H1 (cell line): ENCODE measurements around the gene OBI1.

Experiments
- CEBPB ChIP-seq: IDR thresholded peaks from 2 replicates; pipeline ENCODE4 v1.6.1; 2012; ENCODE audit warnings: low read depth, low read length
- CHD2 ChIP-seq: IDR thresholded peaks from 2 replicates; pipeline ENCODE4 v1.6.1; 2012; ENCODE audit warnings: low read length, improper control_type of control experiment
- CTCF ChIP-seq, 3 experiments: IDR thresholded peaks; 1 replicate in 2 of 3; 2 replicates in 1 of 3; pipeline versions ENCODE4 v1.5.1 to v1.6.1; 2011; ENCODE audit warnings: low read length in 3 of 3, mild to moderate bottlenecking in 3 of 3, inconsistent platforms in 2 of 3, low read depth in 1 of 3, moderate library complexity in 1 of 3; ENCODE audit not compliant: insufficient read depth in 1 of 3; ENCODE audit errors: control extremely low read depth in 1 of 3
- POLR2A ChIP-seq, 2 experiments: IDR thresholded peaks; 1 replicate in 1 of 2; 2 replicates in 1 of 2; pipeline ENCODE4 v1.6.1; 2011; ENCODE audit warnings: low read depth in 2 of 2, low read length in 2 of 2, mild to moderate bottlenecking in 2 of 2; ENCODE audit errors: control extremely low read depth in 1 of 2
- SP1 ChIP-seq: IDR thresholded peaks from 2 replicates; pipeline ENCODE4 v1.6.1; 2011; ENCODE audit warnings: low read depth, low read length
- SUZ12 ChIP-seq: fragments of 200-600 bp; sonication (generic); IDR thresholded peaks from 2 replicates; pipeline ENCODE4 v1.6.1; 2012; ENCODE audit warnings: mild to moderate bottlenecking, inconsistent platforms, low read length, moderate library complexity, mixed read lengths
- TCF12 ChIP-seq: IDR thresholded peaks from 2 replicates; pipeline ENCODE4 v1.6.1; 2011; ENCODE audit warnings: low read depth, mild to moderate bottlenecking, low read length
- TF ChIP-seq, protein P1 (sequence below): IDR thresholded peaks from 2 replicates; pipeline ENCODE4 v1.6.1; 2011; ENCODE audit warnings: low read length, improper control_type of control experiment

DNA sequence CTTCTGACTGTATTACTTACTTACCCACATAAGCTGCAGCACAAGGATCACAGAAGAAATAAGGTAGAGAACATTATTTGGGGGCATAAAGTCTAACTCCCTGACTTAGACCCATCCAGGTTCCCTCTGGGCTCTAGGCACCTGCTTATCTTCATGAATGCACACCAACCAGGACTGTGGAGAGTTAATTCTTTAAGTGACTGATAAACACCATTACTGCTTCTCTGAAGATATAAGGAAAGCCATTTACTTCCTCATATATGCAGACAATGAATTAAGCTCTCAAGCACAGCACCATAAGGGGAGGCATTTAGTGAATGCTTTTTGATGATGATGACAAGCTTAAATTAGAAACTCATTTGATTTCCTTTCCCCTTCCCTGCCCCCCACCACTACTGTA lies 22.5 kb downstream of the OBI1 start:
- TF ChIP-seq CTCF (IDR thresholded peaks at IDR 0.05; ENCODE audit: control extremely low read depth in 1 of 3, insufficient read depth in 1 of 3, low read depth in 1 of 3, low read length in 3 of 3): no peak
- TF ChIP-seq CHD2: no peak
- TF ChIP-seq, protein P1, sequence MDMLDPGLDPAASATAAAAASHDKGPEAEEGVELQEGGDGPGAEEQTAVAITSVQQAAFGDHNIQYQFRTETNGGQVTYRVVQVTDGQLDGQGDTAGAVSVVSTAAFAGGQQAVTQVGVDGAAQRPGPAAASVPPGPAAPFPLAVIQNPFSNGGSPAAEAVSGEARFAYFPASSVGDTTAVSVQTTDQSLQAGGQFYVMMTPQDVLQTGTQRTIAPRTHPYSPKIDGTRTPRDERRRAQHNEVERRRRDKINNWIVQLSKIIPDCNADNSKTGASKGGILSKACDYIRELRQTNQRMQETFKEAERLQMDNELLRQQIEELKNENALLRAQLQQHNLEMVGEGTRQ: no peak
- TF ChIP-seq POLR2A (IDR thresholded peaks at IDR 0.05; ENCODE audit: control extremely low read depth in 1 of 2, low read depth in 2 of 2, low read length in 2 of 2): no peak
- TF ChIP-seq SUZ12: no peak
- no peak for TF ChIP-seq TCF12
- TF ChIP-seq CEBPB: no peak
- TF ChIP-seq SP1: no peak
